K562 (cell line): Measurements from ENCODE around the gene MYO1D. TPM values are rescaled to one million over a fixed set of nuclear protein-coding genes. Genes with fewer than 3 reads are reported as not detected.

ENCODE experiments used
- ATF7 ChIP-seq: fragments of 450-650 bp; IDR thresholded peaks from 2 replicates; pipeline ENCODE4 v1.7.1; 2014; ENCODE audit warnings: mild to moderate bottlenecking, moderate library complexity
- CBFA2T3 ChIP-seq: fragments of 450-650 bp; IDR thresholded peaks from 2 replicates; pipeline ENCODE4 v1.6.1; 2017
- CC2D1A ChIP-seq: fragments of 450-650 bp; IDR thresholded peaks from 2 replicates; pipeline ENCODE4 v1.6.1; 2017; ENCODE audit warnings: mild to moderate bottlenecking
- ERF ChIP-seq: fragments of 450-650 bp; formaldehyde crosslinking; IDR thresholded peaks from 2 replicates; pipeline ENCODE4 v1.4.0; 2020; ENCODE audit warnings: mild to moderate bottlenecking, mixed read lengths
- FOXA1 ChIP-seq: fragments of 450-650 bp; IDR thresholded peaks from 2 replicates; pipeline ENCODE4 v1.6.1; 2016; ENCODE audit warnings: mild to moderate bottlenecking, borderline replicate concordance
- GABPB1 ChIP-seq: sonication (generic); formaldehyde crosslinking; IDR thresholded peaks from 2 replicates; pipeline ENCODE4 v1.8.0; 2022; ENCODE audit warnings: mild to moderate bottlenecking, missing genetic modification reagents
- HNRNPL ChIP-seq: fragments of 200-400 bp; formaldehyde crosslinking; IDR thresholded peaks from 2 replicates; pipeline ENCODE4 v1.6.1; 2017; ENCODE audit warnings: low read depth, mild to moderate bottlenecking, low read length
- JUN ChIP-seq, 2 experiments: sonication (generic) in 1 of 2; formaldehyde crosslinking in 1 of 2; IDR thresholded peaks; 2 replicates each; pipeline versions ENCODE4 v1.6.1 to v1.8.0; 2012 to 2022; ENCODE audit warnings: borderline replicate concordance in 2 of 2, mild to moderate bottlenecking in 2 of 2, improper control_type of control experiment in 1 of 2, low read depth in 1 of 2, low read length in 1 of 2, missing genetic modification reagents in 1 of 2
- LEF1 ChIP-seq: fragments of 450-650 bp; IDR thresholded peaks from 2 replicates; pipeline ENCODE4 v1.6.1; 2016; ENCODE audit warnings: mild to moderate bottlenecking
- MNT ChIP-seq, 2 experiments: fragments of 450-650 bp; conservative IDR thresholded peaks; 2 replicates each; pipeline ENCODE4 v1.6.1; 2017; ENCODE audit warnings: mild to moderate bottlenecking in 2 of 2, moderate library complexity in 2 of 2
- MTA3 ChIP-seq: fragments of 450-650 bp; formaldehyde crosslinking; IDR thresholded peaks from 2 replicates; pipeline ENCODE4 v1.6.1; 2017; ENCODE audit warnings: mild to moderate bottlenecking, borderline replicate concordance
- NEUROD1 ChIP-seq: fragments of 150-350 bp; IDR thresholded peaks from 2 replicates; pipeline ENCODE4 v1.6.1; 2014; ENCODE audit warnings: borderline replicate concordance, low read length, low read depth; ENCODE audit not compliant: partially characterized antibody
- PHF21A ChIP-seq: fragments of 450-650 bp; IDR thresholded peaks from 2 replicates; pipeline ENCODE4 v1.6.1; 2017; ENCODE audit warnings: low read depth, borderline replicate concordance
- SAFB ChIP-seq: fragments of 200-400 bp; formaldehyde crosslinking; IDR thresholded peaks from 2 replicates; pipeline ENCODE4 v1.6.1; 2017; ENCODE audit warnings: low read depth, low read length, borderline replicate concordance
- SMAD4 ChIP-seq: fragments of 250-450 bp; sonication (Bioruptor Pico); conservative IDR thresholded peaks from 2 replicates; pipeline ENCODE4 v1.8.0; 2021; ENCODE audit warnings: inconsistent platforms, mild to moderate bottlenecking, moderate library complexity
- SMARCA5 ChIP-seq: fragments of 450-650 bp; IDR thresholded peaks from 2 replicates; pipeline ENCODE4 v1.6.1; 2016
- SP2 ChIP-seq: IDR thresholded peaks from 2 replicates; pipeline ENCODE4 v1.6.1; 2011; ENCODE audit warnings: mild to moderate bottlenecking, low read depth, low read length, moderate library complexity; ENCODE audit not compliant: poor library complexity, severe bottlenecking; ENCODE audit errors: extremely low read depth
- SRSF1 ChIP-seq: fragments of 200-400 bp; formaldehyde crosslinking; IDR thresholded peaks from 2 replicates; pipeline ENCODE4 v1.6.1; 2017; ENCODE audit warnings: mild to moderate bottlenecking, low read depth, low read length, moderate library complexity
- SRSF3 ChIP-seq: fragments of 200-400 bp; formaldehyde crosslinking; IDR thresholded peaks from 2 replicates; pipeline ENCODE4 v1.6.1; 2016; ENCODE audit warnings: mild to moderate bottlenecking, low read length, moderate library complexity; ENCODE audit not compliant: insufficient read depth
- TAF7 ChIP-seq: fragments of 450-650 bp; IDR thresholded peaks from 2 replicates; pipeline ENCODE4 v1.6.1; 2016; ENCODE audit warnings: missing genetic modification characterization, missing compliant biosample characterization
- TRIM24 ChIP-seq, 2 experiments: fragments of 450-650 bp; IDR thresholded peaks; 2 replicates each; pipeline ENCODE4 v1.6.1; 2016
- USF1 ChIP-seq: sonication (generic); formaldehyde crosslinking; IDR thresholded peaks from 2 replicates; pipeline ENCODE4 v1.9.0; 2022; ENCODE audit warnings: mild to moderate bottlenecking, missing genetic modification reagents
- WHSC1 ChIP-seq: IDR thresholded peaks from one replicate; pipeline ENCODE4 v1.6.1; 2012; ENCODE audit warnings: low read length, control low read depth, inconsistent platforms
- ZFPM2 ChIP-seq: fragments of 250-450 bp; sonication (Bioruptor Pico); IDR thresholded peaks from 2 replicates; pipeline ENCODE4 v1.5.1; 2022; ENCODE audit warnings: mild to moderate bottlenecking
- ZNF134 ChIP-seq: fragments of 250-450 bp; sonication (Bioruptor Pico); conservative IDR thresholded peaks from 2 replicates; pipeline ENCODE4 v1.4.0; 2020
- ZNF212 ChIP-seq: fragments of 450-650 bp; formaldehyde crosslinking; IDR thresholded peaks from 2 replicates; pipeline ENCODE4 v1.4.0; 2020; ENCODE audit warnings: mild to moderate bottlenecking
- ZNF316 ChIP-seq: fragments of 450-650 bp; IDR thresholded peaks from 2 replicates; pipeline ENCODE4 v1.6.1; 2016
- polyA plus RNA-seq, 8 experiments: library from polyadenylated mRNA; depleted of rRNA in 4 of 8; stranded (reverse) in 5 of 8; unstranded in 3 of 8; fragments of >200 nt; fragmentation: Nextera tagmentation in 2 of 8; fragmentation: Illumina TruSeq in 1 of 8; extraction: Ambion mirVana in 2 of 8; extraction: Trizol in 1 of 8; gene quantifications; 2 replicates each; pipeline versions ENCODE4 v1.2.1 to v1.2.3, GENCODE V29; 2011 to 2014; ENCODE audit warnings: inconsistent platforms in 1 of 8, missing spikeins in 1 of 8
- total RNA-seq, 7 experiments: library from RNA; depleted of rRNA in 6 of 7; stranded (reverse); fragments of >200 nt in 6 of 7; fragmentation: Illumina TruSeq in 2 of 7; extraction: Trizol in 2 of 7; gene quantifications; 2 replicates each; pipeline versions ENCODE4 v1.2.1 to v1.2.3, GENCODE V29; 2011 to 2021; ENCODE audit warnings: low replicate concordance in 1 of 7
- TF ChIP-seq, protein P1 (sequence below): fragments of 450-650 bp; IDR thresholded peaks from 2 replicates; pipeline ENCODE4 v1.6.1; 2017; ENCODE audit warnings: mild to moderate bottlenecking, moderate library complexity
- TF ChIP-seq, protein P2 (sequence below): sonication (generic); formaldehyde crosslinking; IDR thresholded peaks from 2 replicates; pipeline ENCODE4 v1.8.0; 2022; ENCODE audit warnings: missing genetic modification reagents, mild to moderate bottlenecking, moderate library complexity, borderline replicate concordance

MYO1D gene
- total and polyA plus RNA-seq, 9 of the 15 experiments (the other 6 are each of a cell fraction or from before 2014, with no cell fraction given) = 2.1 to 71.2 (median 45.4) TPM

GRCh38 chr17:32894245-32894644 lies 17.3 kb upstream of the MYO1D start (continued):
- TF ChIP-seq USF1 (CRISPR knock-in tag) = no peak
- TF ChIP-seq TAF7 (tag) = no peak
- no peak for TF ChIP-seq ZNF134 (CRISPR knock-in tag)
- no peak for TF ChIP-seq MTA3
- no peak for TF ChIP-seq SMARCA5
- TF ChIP-seq HNRNPL = no peak
- TF ChIP-seq CC2D1A = peak; percentile 70; the same call in 1 of the 2 replicates
- TF ChIP-seq SRSF1 = no peak
- no peak for TF ChIP-seq FOXA1
- no peak for TF ChIP-seq SAFB
- no peak for TF ChIP-seq SRSF3
- TF ChIP-seq, protein P1, sequence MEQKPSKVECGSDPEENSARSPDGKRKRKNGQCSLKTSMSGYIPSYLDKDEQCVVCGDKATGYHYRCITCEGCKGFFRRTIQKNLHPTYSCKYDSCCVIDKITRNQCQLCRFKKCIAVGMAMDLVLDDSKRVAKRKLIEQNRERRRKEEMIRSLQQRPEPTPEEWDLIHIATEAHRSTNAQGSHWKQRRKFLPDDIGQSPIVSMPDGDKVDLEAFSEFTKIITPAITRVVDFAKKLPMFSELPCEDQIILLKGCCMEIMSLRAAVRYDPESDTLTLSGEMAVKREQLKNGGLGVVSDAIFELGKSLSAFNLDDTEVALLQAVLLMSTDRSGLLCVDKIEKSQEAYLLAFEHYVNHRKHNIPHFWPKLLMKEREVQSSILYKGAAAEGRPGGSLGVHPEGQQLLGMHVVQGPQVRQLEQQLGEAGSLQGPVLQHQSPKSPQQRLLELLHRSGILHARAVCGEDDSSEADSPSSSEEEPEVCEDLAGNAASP = no peak
- TF ChIP-seq MNT (conservative IDR thresholded peaks at IDR 0.05) = no peak; a peak in 1 of 4 replicates
- TF ChIP-seq SP2 = no peak
- TF ChIP-seq GABPB1 (CRISPR knock-in tag) = no peak
- no peak for TF ChIP-seq ZFPM2
- peak; percentile 27 for TF ChIP-seq NEUROD1
- peak; percentile 60; the same call in 1 of the 2 replicates for TF ChIP-seq ATF7
- peak; percentile 77 for TF ChIP-seq LEF1
- peak; percentile 85 for TF ChIP-seq SMAD4
- no peak for TF ChIP-seq ZNF212 (CRISPR knock-in tag)
- peak; percentile 21; the same call in 1 of the 2 replicates for TF ChIP-seq JUN (IDR thresholded peaks at IDR 0.05; ENCODE audit: borderline replicate concordance, low read depth, low read length)
- TF ChIP-seq JUN (CRISPR knock-in tag; IDR thresholded peaks at IDR 0.05; ENCODE audit: borderline replicate concordance) = no peak
- TF ChIP-seq ERF (CRISPR knock-in tag) = no peak
- TF ChIP-seq, protein P2, sequence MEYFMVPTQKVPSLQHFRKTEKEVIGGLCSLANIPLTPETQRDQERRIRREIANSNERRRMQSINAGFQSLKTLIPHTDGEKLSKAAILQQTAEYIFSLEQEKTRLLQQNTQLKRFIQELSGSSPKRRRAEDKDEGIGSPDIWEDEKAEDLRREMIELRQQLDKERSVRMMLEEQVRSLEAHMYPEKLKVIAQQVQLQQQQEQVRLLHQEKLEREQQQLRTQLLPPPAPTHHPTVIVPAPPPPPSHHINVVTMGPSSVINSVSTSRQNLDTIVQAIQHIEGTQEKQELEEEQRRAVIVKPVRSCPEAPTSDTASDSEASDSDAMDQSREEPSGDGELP (CRISPR knock-in tag) = no peak
- peak; percentile 94 for TF ChIP-seq CBFA2T3
- TF ChIP-seq WHSC1 = no peak
- peak; percentile 88 to 91 for TF ChIP-seq TRIM24 (IDR thresholded peaks at IDR 0.05)
- no peak for TF ChIP-seq PHF21A
- no peak for TF ChIP-seq ZNF316
